Neural cell (in vitro differentiated cells): ENCODE measurements around the gene GSTP1. TPM values are rescaled to one million over a fixed set of nuclear protein-coding genes. Genes with fewer than 3 reads are reported as not detected.

Experiments
- H2AFZ ChIP-seq: fragments of 200-600, 300-800 bp; sonication (generic), shearing (Covaris generic); 2 replicates; pipeline ENCODE4 v1.6.0; 2014; ENCODE audit warnings: low read depth, mild to moderate bottlenecking, antibody characterized with exemption, low read length, moderate library complexity
- H3F3A ChIP-seq: fragments of 200-600 bp; shearing (Covaris generic); 2 replicates; pipeline ENCODE4 v1.6.1; 2016; ENCODE audit warnings: mild to moderate bottlenecking, moderate library complexity, mixed read lengths, antibody characterized with exemption, low read length; ENCODE audit not compliant: insufficient read depth, poor library complexity, severe bottlenecking
- H3K27ac ChIP-seq: fragments of 200-600, 300-800 bp; sonication (generic), shearing (Covaris generic); 2 replicates; pipeline ENCODE4 v1.5.1; 2014; ENCODE audit warnings: mild to moderate bottlenecking, low read length, moderate library complexity
- H3K27me3 ChIP-seq: fragments of 300-800, 200-600 bp; sonication (generic), shearing (Covaris generic); 2 replicates; pipeline ENCODE4 v1.6.0; 2014; ENCODE audit warnings: mild to moderate bottlenecking, low read depth, low read length, moderate library complexity; ENCODE audit not compliant: insufficient read depth
- H3K36me3 ChIP-seq: fragments of 300-800, 200-600 bp; sonication (generic), shearing (Covaris generic); 2 replicates; pipeline ENCODE4 v1.5.1; 2014; ENCODE audit warnings: mild to moderate bottlenecking, antibody characterized with exemption, low read length, moderate library complexity; ENCODE audit not compliant: insufficient read depth
- H3K4me2 ChIP-seq: fragments of 300-800, 200-600 bp; sonication (generic), shearing (Covaris generic); 2 replicates; pipeline ENCODE4 v1.6.0; 2014; ENCODE audit warnings: mild to moderate bottlenecking, low read length
- H3K4me3 ChIP-seq: fragments of 300-800, 200-600 bp; sonication (generic), shearing (Covaris generic); 2 replicates; pipeline ENCODE4 v1.5.1; 2014; ENCODE audit warnings: mild to moderate bottlenecking, low read length, moderate library complexity
- H3K79me2 ChIP-seq: fragments of 200-600 bp; shearing (Covaris generic); replicated peaks from 2 replicates; pipeline ENCODE4 v1.6.0; 2014; ENCODE audit warnings: mild to moderate bottlenecking, low read length, moderate library complexity; ENCODE audit not compliant: insufficient read depth
- H3K9ac ChIP-seq: fragments of 300-800, 200-600 bp; sonication (generic), shearing (Covaris generic); 2 replicates; pipeline ENCODE4 v1.6.1; 2016; ENCODE audit warnings: mild to moderate bottlenecking, low read length, mixed read lengths
- H3K9me2 ChIP-seq: fragments of 200-600 bp; shearing (Covaris generic); 2 replicates; pipeline ENCODE4 v1.6.1; 2016; ENCODE audit warnings: mild to moderate bottlenecking, low read length, mixed read lengths; ENCODE audit not compliant: insufficient read depth
- H3K9me3 ChIP-seq: fragments of 200-600, 300-800 bp; sonication (generic), shearing (Covaris generic); 2 replicates; pipeline ENCODE4 v1.6.1; 2016; ENCODE audit warnings: mild to moderate bottlenecking, mixed run types, low read length, moderate library complexity, mixed read lengths
- H4K20me1 ChIP-seq: fragments of 200-600 bp; shearing (Covaris generic); 2 replicates; pipeline ENCODE4 v1.6.1; 2016; ENCODE audit warnings: mild to moderate bottlenecking, mixed run types; ENCODE audit not compliant: insufficient read depth
- CTCF ChIP-seq: fragments of 450-650 bp; IDR thresholded peaks from 2 replicates; pipeline ENCODE4 v1.5.1; 2014; ENCODE audit warnings: antibody characterized with exemption, mild to moderate bottlenecking, moderate library complexity; ENCODE audit not compliant: poor library complexity, severe bottlenecking
- EP300 ChIP-seq: fragments of 450-650 bp; conservative IDR thresholded peaks from 2 replicates; pipeline ENCODE4 v1.6.1; 2014; ENCODE audit warnings: antibody characterized with exemption, mild to moderate bottlenecking, moderate library complexity; ENCODE audit not compliant: poor library complexity, severe bottlenecking
- EZH2 ChIP-seq: fragments of 200-600, 300-800 bp; shearing (Covaris generic), sonication (generic); IDR thresholded peaks from 2 replicates; pipeline ENCODE4 v1.6.1; 2014; ENCODE audit warnings: antibody characterized with exemption, low read length, borderline replicate concordance, mild to moderate bottlenecking; ENCODE audit not compliant: insufficient read depth, poor library complexity, severe bottlenecking
- MXI1 ChIP-seq: fragments of 450-650 bp; conservative IDR thresholded peaks from 2 replicates; pipeline ENCODE4 v1.6.1; 2014; ENCODE audit warnings: antibody characterized with exemption, mild to moderate bottlenecking; ENCODE audit not compliant: poor library complexity, severe bottlenecking
- POLR2AphosphoS5 ChIP-seq: IDR thresholded peaks from 2 replicates; pipeline ENCODE4 v1.6.1; 2012
- RAD21 ChIP-seq: fragments of 450-650 bp; conservative IDR thresholded peaks from 2 replicates; pipeline ENCODE4 v1.6.1; 2014; ENCODE audit warnings: antibody characterized with exemption, mild to moderate bottlenecking, moderate library complexity
- REST ChIP-seq: IDR thresholded peaks from 2 replicates; pipeline ENCODE4 v1.6.1; 2012; ENCODE audit warnings: borderline replicate concordance
- SMC3 ChIP-seq: fragments of 450-650 bp; conservative IDR thresholded peaks from 2 replicates; pipeline ENCODE4 v1.6.1; 2014; ENCODE audit warnings: antibody characterized with exemption, mild to moderate bottlenecking, moderate library complexity; ENCODE audit not compliant: poor library complexity
- TAF1 ChIP-seq: IDR thresholded peaks from 2 replicates; pipeline ENCODE4 v1.6.1; 2012; ENCODE audit warnings: low read depth
- polyA plus RNA-seq: library from polyadenylated mRNA; depleted of rRNA; stranded (reverse); fragments of >200 nt; gene quantifications from 2 replicates; pipeline ENCODE4 v1.2.3, GENCODE V29; 2014

Gene GSTP1
- polyA plus RNA-seq, 1 donor from 2014 or later: 94.6 TPM

GRCh38 chr11:67584205-67584880, 731 bp downstream of the GSTP1 start:
- H3K27ac ChIP-seq: no peak overlapping the region
- peak overlapping the region; percentile 51 for H2AFZ ChIP-seq
- peak overlapping the region; percentile 63 for H3K4me3 ChIP-seq
- TF ChIP-seq RAD21: no peak
- TF ChIP-seq CTCF: no peak
- TF ChIP-seq POLR2AphosphoS5: no peak
- no peak for TF ChIP-seq MXI1
- TF ChIP-seq TAF1: no peak
- no peak for TF ChIP-seq EP300
- TF ChIP-seq REST: no peak
- no peak for TF ChIP-seq EZH2
- TF ChIP-seq SMC3: no peak
- no peaks in the 10 kb centered on the region for H3K36me3 ChIP-seq
- peak overlapping the region; percentile 53 for H3K9ac ChIP-seq
- no peaks in the 10 kb centered on the region for H3K9me2 ChIP-seq
- no peaks in the 10 kb centered on the region for H3K27me3 ChIP-seq
- no peaks in the 10 kb centered on the region for H3F3A ChIP-seq
- no peaks in the 10 kb centered on the region for H4K20me1 ChIP-seq
- H3K9me3 ChIP-seq: no peaks in the 10 kb centered on the region
- H3K4me2 ChIP-seq: no peak overlapping the region
- H3K79me2 ChIP-seq: no peaks in the 10 kb centered on the region

GRCh38 chr11:67584881-67585873, 1.6 kb downstream of the GSTP1 start:
- Histone ChIP-seq H4K20me1 (no peaks in the 10 kb centered on the region), H3K9ac (no peak overlapping the region), H3K79me2 (no peaks in the 10 kb centered on the region), H3F3A (no peaks in the 10 kb centered on the region), H3K4me3 (no peak overlapping the region), H3K27me3 (no peaks in the 10 kb centered on the region), H3K9me3 (no peaks in the 10 kb centered on the region), H3K27ac (no peak overlapping the region), H3K4me2 (no peak overlapping the region), H2AFZ (no peak overlapping the region), H3K9me2 (no peaks in the 10 kb centered on the region), H3K36me3 (no peaks in the 10 kb centered on the region)
- TF ChIP-seq TAF1 (no peak), MXI1 (no peak), REST (no peak), EP300 (no peak), CTCF (no peak), SMC3 (no peak), RAD21 (no peak), EZH2 (no peak), POLR2AphosphoS5 (no peak)
